HCT116 (cell line): Measurements from ENCODE around the gene EPHA1.

ENCODE experiments used
- EGR1 ChIP-seq: IDR thresholded peaks from 2 replicates; pipeline ENCODE4 v1.6.1; 2012; ENCODE audit warnings: low read depth
- EZH2 ChIP-seq: fragments of 200-600 bp; sonication (generic); IDR thresholded peaks from 2 replicates; pipeline ENCODE4 v1.6.1; 2017; ENCODE audit warnings: antibody characterized with exemption, mixed run types
- EZH2phosphoT487 ChIP-seq: fragments of 200-600 bp; IDR thresholded peaks from 2 replicates; pipeline ENCODE4 v1.6.1; 2018; ENCODE audit warnings: antibody characterized with exemption, borderline replicate concordance
- JUND ChIP-seq: IDR thresholded peaks from 2 replicates; pipeline ENCODE4 v1.6.1; 2012
- POLR2A ChIP-seq: IDR thresholded peaks from 2 replicates; pipeline ENCODE4 v1.7.0; 2011; ENCODE audit warnings: borderline replicate concordance; ENCODE audit not compliant: insufficient read depth, insufficient read length; ENCODE audit errors: extremely low read depth
- POLR2AphosphoS5 ChIP-seq: IDR thresholded peaks from 2 replicates; pipeline ENCODE4 v1.6.1; 2011; ENCODE audit warnings: mild to moderate bottlenecking, low read depth, low read length, moderate library complexity
- SIN3A ChIP-seq: IDR thresholded peaks from 2 replicates; pipeline ENCODE4 v1.6.1; 2012; ENCODE audit warnings: low read depth
- YY1 ChIP-seq: IDR thresholded peaks from 2 replicates; pipeline ENCODE4 v1.6.1; 2011; ENCODE audit warnings: low read length, low read depth, moderate library complexity, mild to moderate bottlenecking; ENCODE audit not compliant: insufficient replicate concordance; ENCODE audit errors: extremely low read depth
- ZFX ChIP-seq: fragments of 450-650 bp; IDR thresholded peaks from 2 replicates; pipeline ENCODE4 v1.6.1; 2017
- TF ChIP-seq, protein P1 (sequence below): IDR thresholded peaks from 2 replicates; pipeline ENCODE4 v1.6.1; 2011; ENCODE audit warnings: mild to moderate bottlenecking, low read length, moderate library complexity; ENCODE audit not compliant: insufficient replicate concordance; ENCODE audit errors: extremely low read depth
- TF ChIP-seq, protein P2 (sequence below), 3 experiments: fragments of 200-600 bp in 1 of 3; sonication (generic) in 1 of 3; IDR thresholded peaks in 2 of 3; conservative IDR thresholded peaks in 1 of 3; 2 replicates each; pipeline ENCODE4 v1.5.1; 2012 to 2017; ENCODE audit warnings: low read depth in 2 of 3, low read length in 2 of 3, antibody characterized with exemption in 1 of 3, borderline replicate concordance in 1 of 3, control low read depth in 1 of 3, mild to moderate bottlenecking in 1 of 3, mixed read lengths in 1 of 3, mixed run types in 1 of 3, moderate library complexity in 1 of 3; ENCODE audit not compliant: insufficient read depth in 1 of 3
- TF ChIP-seq, protein P3 (sequence below): IDR thresholded peaks from 2 replicates; pipeline ENCODE4 v1.6.1; 2012

DNA sequence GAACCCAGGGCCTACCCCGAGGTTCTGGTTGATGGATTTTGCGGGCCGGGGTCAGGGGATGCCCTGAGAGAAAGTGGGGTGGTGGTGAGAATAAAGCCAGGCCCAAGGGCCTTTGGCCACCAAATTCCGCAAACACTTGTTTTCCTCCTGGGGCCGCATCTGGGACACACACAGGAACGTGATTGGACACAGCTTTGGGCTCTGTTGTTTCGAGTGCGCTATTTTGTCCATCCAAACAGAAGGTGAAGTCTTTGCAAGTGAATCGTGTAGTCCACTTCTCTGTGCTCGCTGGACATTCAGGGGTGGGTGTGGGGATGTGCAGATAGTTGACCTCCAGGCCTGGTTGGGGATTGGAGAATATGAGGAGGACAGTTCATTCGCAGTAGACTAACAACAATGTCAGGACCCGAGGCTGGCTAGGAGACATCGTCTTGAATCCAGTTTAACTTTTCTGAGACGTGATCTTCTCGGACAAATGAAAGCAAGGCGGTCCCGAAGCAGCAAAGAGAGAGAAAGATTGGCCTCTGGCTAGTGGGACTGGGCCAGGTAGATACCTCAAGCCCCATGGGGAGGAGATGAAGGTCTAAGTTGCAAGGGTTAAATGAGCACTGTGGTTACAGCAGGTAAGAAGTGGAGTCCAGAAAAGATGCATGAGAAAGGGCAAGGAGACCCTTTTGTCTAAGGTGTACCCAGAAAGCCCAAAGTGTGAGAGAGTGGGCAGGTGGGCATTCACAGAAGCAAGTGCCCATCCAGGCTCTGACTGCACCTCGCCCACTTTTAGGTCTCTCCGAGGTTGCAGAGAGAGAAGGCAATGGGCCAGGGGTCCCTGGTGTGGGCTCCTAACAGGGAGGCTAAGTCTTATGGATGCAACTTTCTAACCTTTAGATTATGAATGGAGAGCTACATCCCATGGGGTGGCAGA lies 45.4 kb downstream of the EPHA1 start:
- no peak for TF ChIP-seq POLR2A
- TF ChIP-seq, protein P1, sequence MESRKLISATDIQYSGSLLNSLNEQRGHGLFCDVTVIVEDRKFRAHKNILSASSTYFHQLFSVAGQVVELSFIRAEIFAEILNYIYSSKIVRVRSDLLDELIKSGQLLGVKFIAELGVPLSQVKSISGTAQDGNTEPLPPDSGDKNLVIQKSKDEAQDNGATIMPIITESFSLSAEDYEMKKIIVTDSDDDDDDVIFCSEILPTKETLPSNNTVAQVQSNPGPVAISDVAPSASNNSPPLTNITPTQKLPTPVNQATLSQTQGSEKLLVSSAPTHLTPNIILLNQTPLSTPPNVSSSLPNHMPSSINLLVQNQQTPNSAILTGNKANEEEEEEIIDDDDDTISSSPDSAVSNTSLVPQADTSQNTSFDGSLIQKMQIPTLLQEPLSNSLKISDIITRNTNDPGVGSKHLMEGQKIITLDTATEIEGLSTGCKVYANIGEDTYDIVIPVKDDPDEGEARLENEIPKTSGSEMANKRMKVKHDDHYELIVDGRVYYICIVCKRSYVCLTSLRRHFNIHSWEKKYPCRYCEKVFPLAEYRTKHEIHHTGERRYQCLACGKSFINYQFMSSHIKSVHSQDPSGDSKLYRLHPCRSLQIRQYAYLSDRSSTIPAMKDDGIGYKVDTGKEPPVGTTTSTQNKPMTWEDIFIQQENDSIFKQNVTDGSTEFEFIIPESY, result no peak
- TF ChIP-seq, protein P2, sequence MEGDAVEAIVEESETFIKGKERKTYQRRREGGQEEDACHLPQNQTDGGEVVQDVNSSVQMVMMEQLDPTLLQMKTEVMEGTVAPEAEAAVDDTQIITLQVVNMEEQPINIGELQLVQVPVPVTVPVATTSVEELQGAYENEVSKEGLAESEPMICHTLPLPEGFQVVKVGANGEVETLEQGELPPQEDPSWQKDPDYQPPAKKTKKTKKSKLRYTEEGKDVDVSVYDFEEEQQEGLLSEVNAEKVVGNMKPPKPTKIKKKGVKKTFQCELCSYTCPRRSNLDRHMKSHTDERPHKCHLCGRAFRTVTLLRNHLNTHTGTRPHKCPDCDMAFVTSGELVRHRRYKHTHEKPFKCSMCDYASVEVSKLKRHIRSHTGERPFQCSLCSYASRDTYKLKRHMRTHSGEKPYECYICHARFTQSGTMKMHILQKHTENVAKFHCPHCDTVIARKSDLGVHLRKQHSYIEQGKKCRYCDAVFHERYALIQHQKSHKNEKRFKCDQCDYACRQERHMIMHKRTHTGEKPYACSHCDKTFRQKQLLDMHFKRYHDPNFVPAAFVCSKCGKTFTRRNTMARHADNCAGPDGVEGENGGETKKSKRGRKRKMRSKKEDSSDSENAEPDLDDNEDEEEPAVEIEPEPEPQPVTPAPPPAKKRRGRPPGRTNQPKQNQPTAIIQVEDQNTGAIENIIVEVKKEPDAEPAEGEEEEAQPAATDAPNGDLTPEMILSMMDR (IDR thresholded peaks at IDR 0.05 in 2 of 3, conservative IDR thresholded peaks at IDR 0.05 in 1 of 3; ENCODE audit: borderline replicate concordance in 1 of 3, insufficient read depth in 1 of 3, low read depth in 2 of 3, low read length in 2 of 3), result no peak
- no peak for TF ChIP-seq JUND
- TF ChIP-seq, protein P3, sequence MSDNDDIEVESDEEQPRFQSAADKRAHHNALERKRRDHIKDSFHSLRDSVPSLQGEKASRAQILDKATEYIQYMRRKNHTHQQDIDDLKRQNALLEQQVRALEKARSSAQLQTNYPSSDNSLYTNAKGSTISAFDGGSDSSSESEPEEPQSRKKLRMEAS, result no peak
- TF ChIP-seq POLR2AphosphoS5, result no peak
- TF ChIP-seq EGR1, result no peak
- no peak for TF ChIP-seq EZH2
- no peak for TF ChIP-seq EZH2phosphoT487
- TF ChIP-seq ZFX, result no peak
- TF ChIP-seq SIN3A, result no peak
- no peak for TF ChIP-seq YY1
